HepG2 (cell line): ENCODE data around the gene ANKRD40. TPM values are rescaled to one million over a fixed set of nuclear protein-coding genes. Genes with fewer than 3 reads are reported as not detected.

Experiments used
- CTCF ChIP-seq: sonication (generic); formaldehyde crosslinking; IDR thresholded peaks from 2 replicates; pipeline ENCODE4 v1.5.0; 2020; ENCODE audit warnings: mild to moderate bottlenecking, missing genetic modification reagents, moderate library complexity
- DRAP1 ChIP-seq: IDR thresholded peaks from 2 replicates; pipeline ENCODE4 v1.6.1; 2016; ENCODE audit warnings: missing genetic modification reagents, missing compliant biosample characterization
- FOXK2 ChIP-seq: fragments of 450-650 bp; IDR thresholded peaks from 2 replicates; pipeline ENCODE4 v1.6.1; 2016
- JUND ChIP-seq: sonication (generic); formaldehyde crosslinking; IDR thresholded peaks from 2 replicates; pipeline ENCODE4 v1.8.0; 2022; ENCODE audit warnings: mild to moderate bottlenecking, missing genetic modification reagents
- SOX13 ChIP-seq, 3 experiments: fragments of 450-650 bp in 1 of 3; sonication (generic) in 1 of 3; formaldehyde crosslinking in 1 of 3; IDR thresholded peaks in 2 of 3; conservative IDR thresholded peaks in 1 of 3; 2 replicates each; pipeline versions ENCODE4 v1.5.0 to v1.6.1; 2016 to 2020; ENCODE audit warnings: antibody characterized with exemption in 1 of 3, mild to moderate bottlenecking in 1 of 3, missing compliant biosample characterization in 1 of 3, missing genetic modification reagents in 1 of 3, moderate library complexity in 1 of 3
- THYN1 ChIP-seq: sonication (generic); formaldehyde crosslinking; IDR thresholded peaks from 2 replicates; pipeline ENCODE4 v1.8.1; 2023; ENCODE audit warnings: low read depth, mild to moderate bottlenecking, moderate library complexity, missing genetic modification reagents, borderline replicate concordance
- ZNF138 ChIP-seq: sonication (generic); formaldehyde crosslinking; IDR thresholded peaks from 2 replicates; pipeline ENCODE4 v1.5.0; 2020; ENCODE audit warnings: mild to moderate bottlenecking, low read depth, missing genetic modification reagents
- ZNF207 ChIP-seq: fragments of 450-650 bp; IDR thresholded peaks from 2 replicates; pipeline ENCODE4 v1.6.1; 2016; ENCODE audit warnings: antibody characterized with exemption, borderline replicate concordance
- ZNF251 ChIP-seq: sonication (generic); formaldehyde crosslinking; IDR thresholded peaks from 2 replicates; pipeline ENCODE4 v1.9.0; 2021; ENCODE audit warnings: mild to moderate bottlenecking, missing genetic modification reagents
- ZNF354B ChIP-seq: sonication (generic); formaldehyde crosslinking; IDR thresholded peaks from 2 replicates; pipeline ENCODE4 v1.8.0; 2022; ENCODE audit warnings: mild to moderate bottlenecking, missing genetic modification reagents
- ZNF563 ChIP-seq: sonication (generic); formaldehyde crosslinking; IDR thresholded peaks from 2 replicates; pipeline ENCODE4 v1.8.0; 2022; ENCODE audit warnings: mild to moderate bottlenecking, moderate library complexity, missing genetic modification reagents
- ZZZ3 ChIP-seq: sonication (generic); formaldehyde crosslinking; IDR thresholded peaks from 2 replicates; pipeline ENCODE4 v1.4.0; 2020; ENCODE audit warnings: missing genetic modification reagents, mild to moderate bottlenecking, borderline replicate concordance
- polyA plus RNA-seq, 8 experiments: library from polyadenylated mRNA; depleted of rRNA in 3 of 8; stranded (reverse) in 7 of 8; unstranded in 1 of 8; fragments of >200 nt; fragmentation: Illumina TruSeq in 4 of 8; extraction: Trizol in 4 of 8; gene quantifications; 2 replicates each; pipeline versions ENCODE4 v1.2.1 to v1.2.3, GENCODE V29; 2011 to 2016; ENCODE audit warnings: low read depth in 4 of 8, missing spikeins in 1 of 8, mixed read lengths in 1 of 8; ENCODE audit not compliant: insufficient read depth in 1 of 8
- total RNA-seq, 5 experiments: library from RNA; depleted of rRNA; stranded (reverse); fragments of >200 nt; fragmentation: Illumina TruSeq; extraction: Trizol; gene quantifications; 2 replicates each; pipeline ENCODE4 v1.2.3, GENCODE V29; 2016; ENCODE audit warnings: low read depth in 1 of 5
- TF ChIP-seq, protein P1 (sequence below): sonication (generic); formaldehyde crosslinking; IDR thresholded peaks from 2 replicates; pipeline ENCODE4 v1.4.0; 2020; ENCODE audit warnings: missing genetic modification reagents, borderline replicate concordance
- TF ChIP-seq, protein P2 (sequence below): IDR thresholded peaks from 2 replicates; pipeline ENCODE4 v1.6.1; 2016; ENCODE audit warnings: mild to moderate bottlenecking, missing biosample characterization, missing genetic modification reagents
- TF ChIP-seq, protein P3 (sequence below): sonication (generic); formaldehyde crosslinking; IDR thresholded peaks from 2 replicates; pipeline ENCODE4 v1.4.0; 2020; ENCODE audit warnings: missing genetic modification reagents

The ANKRD40 gene
- total and polyA plus RNA-seq, 2 of the 13 experiments (the other 11 are each of a cell fraction or from before 2014, with no cell fraction given) = 35.0 to 46.4 TPM

GRCh38 chr17:50686494-50687199 lies 21.1 kb downstream of the ANKRD40 start (continued):
- TF ChIP-seq, protein P1, sequence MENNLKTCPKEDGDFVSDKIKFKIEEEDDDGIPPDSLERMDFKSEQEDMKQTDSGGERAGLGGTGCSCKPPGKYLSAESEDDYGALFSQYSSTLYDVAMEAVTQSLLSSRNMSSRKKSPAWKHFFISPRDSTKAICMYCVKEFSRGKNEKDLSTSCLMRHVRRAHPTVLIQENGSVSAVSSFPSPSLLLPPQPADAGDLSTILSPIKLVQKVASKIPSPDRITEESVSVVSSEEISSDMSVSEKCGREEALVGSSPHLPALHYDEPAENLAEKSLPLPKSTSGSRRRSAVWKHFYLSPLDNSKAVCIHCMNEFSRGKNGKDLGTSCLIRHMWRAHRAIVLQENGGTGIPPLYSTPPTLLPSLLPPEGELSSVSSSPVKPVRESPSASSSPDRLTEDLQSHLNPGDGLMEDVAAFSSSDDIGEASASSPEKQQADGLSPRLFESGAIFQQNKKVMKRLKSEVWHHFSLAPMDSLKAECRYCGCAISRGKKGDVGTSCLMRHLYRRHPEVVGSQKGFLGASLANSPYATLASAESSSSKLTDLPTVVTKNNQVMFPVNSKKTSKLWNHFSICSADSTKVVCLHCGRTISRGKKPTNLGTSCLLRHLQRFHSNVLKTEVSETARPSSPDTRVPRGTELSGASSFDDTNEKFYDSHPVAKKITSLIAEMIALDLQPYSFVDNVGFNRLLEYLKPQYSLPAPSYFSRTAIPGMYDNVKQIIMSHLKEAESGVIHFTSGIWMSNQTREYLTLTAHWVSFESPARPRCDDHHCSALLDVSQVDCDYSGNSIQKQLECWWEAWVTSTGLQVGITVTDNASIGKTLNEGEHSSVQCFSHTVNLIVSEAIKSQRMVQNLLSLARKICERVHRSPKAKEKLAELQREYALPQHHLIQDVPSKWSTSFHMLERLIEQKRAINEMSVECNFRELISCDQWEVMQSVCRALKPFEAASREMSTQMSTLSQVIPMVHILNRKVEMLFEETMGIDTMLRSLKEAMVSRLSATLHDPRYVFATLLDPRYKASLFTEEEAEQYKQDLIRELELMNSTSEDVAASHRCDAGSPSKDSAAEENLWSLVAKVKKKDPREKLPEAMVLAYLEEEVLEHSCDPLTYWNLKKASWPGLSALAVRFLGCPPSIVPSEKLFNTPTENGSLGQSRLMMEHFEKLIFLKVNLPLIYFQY (CRISPR knock-in tag) = peak; percentile 86
- TF ChIP-seq THYN1 (CRISPR knock-in tag) (no peak), SOX13 (IDR thresholded peaks at IDR 0.05) (peak; percentile 63), SOX13 (CRISPR knock-in tag; conservative IDR thresholded peaks at IDR 0.05 in 1 of 2, IDR thresholded peaks at IDR 0.05 in 1 of 2) (peak; percentile 74 to 83; a peak in 3 of 4 replicates), ZNF354B (CRISPR knock-in tag) (no peak), ZZZ3 (no peak), DRAP1 (CRISPR knock-in tag) (peak; percentile 91), ZNF207 (no peak), ZNF251 (CRISPR knock-in tag) (no peak), ZNF138 (CRISPR knock-in tag) (peak; percentile 92), FOXK2 (0 out of 2 replicates have a peak, but pooled peaks have one; percentile 46), ZNF563 (no peak), CTCF (CRISPR knock-in tag) (0 out of 2 replicates have a peak, but pooled peaks have one; percentile 10), JUND (CRISPR knock-in tag) (peak; percentile 100)
- TF ChIP-seq, protein P2, sequence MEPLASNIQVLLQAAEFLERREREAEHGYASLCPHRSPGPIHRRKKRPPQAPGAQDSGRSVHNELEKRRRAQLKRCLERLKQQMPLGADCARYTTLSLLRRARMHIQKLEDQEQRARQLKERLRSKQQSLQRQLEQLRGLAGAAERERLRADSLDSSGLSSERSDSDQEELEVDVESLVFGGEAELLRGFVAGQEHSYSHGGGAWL (CRISPR knock-in tag) = peak; percentile 29; the same call in 1 of the 2 replicates
- TF ChIP-seq, protein P3, sequence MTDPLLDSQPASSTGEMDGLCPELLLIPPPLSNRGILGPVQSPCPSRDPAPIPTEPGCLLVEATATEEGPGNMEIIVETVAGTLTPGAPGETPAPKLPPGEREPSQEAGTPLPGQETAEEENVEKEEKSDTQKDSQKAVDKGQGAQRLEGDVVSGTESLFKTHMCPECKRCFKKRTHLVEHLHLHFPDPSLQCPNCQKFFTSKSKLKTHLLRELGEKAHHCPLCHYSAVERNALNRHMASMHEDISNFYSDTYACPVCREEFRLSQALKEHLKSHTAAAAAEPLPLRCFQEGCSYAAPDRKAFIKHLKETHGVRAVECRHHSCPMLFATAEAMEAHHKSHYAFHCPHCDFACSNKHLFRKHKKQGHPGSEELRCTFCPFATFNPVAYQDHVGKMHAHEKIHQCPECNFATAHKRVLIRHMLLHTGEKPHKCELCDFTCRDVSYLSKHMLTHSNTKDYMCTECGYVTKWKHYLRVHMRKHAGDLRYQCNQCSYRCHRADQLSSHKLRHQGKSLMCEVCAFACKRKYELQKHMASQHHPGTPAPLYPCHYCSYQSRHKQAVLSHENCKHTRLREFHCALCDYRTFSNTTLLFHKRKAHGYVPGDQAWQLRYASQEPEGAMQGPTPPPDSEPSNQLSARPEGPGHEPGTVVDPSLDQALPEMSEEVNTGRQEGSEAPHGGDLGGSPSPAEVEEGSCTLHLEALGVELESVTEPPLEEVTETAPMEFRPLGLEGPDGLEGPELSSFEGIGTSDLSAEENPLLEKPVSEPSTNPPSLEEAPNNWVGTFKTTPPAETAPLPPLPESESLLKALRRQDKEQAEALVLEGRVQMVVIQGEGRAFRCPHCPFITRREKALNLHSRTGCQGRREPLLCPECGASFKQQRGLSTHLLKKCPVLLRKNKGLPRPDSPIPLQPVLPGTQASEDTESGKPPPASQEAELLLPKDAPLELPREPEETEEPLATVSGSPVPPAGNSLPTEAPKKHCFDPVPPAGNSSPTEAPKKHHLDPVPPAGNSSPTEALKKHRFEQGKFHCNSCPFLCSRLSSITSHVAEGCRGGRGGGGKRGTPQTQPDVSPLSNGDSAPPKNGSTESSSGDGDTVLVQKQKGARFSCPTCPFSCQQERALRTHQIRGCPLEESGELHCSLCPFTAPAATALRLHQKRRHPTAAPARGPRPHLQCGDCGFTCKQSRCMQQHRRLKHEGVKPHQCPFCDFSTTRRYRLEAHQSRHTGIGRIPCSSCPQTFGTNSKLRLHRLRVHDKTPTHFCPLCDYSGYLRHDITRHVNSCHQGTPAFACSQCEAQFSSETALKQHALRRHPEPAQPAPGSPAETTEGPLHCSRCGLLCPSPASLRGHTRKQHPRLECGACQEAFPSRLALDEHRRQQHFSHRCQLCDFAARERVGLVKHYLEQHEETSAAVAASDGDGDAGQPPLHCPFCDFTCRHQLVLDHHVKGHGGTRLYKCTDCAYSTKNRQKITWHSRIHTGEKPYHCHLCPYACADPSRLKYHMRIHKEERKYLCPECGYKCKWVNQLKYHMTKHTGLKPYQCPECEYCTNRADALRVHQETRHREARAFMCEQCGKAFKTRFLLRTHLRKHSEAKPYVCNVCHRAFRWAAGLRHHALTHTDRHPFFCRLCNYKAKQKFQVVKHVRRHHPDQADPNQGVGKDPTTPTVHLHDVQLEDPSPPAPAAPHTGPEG (CRISPR knock-in tag) = peak; percentile 68; the same call in 1 of the 2 replicates
